ENCODE results near the gene PARVA. TPM values are rescaled to one million over a fixed set of nuclear protein-coding genes. Genes with fewer than 3 reads are reported as not detected.

Gene PARVA
- total and polyA plus RNA-seq, 8 donors: 70.2 to 108 (median 94.2) TPM

- intact Hi-C loops (cut with DNase I): no loop called here
- peaks cover 0 to 9% of the 10 kb centered on the region in 2 donors for H3K9me3 ChIP-seq
- H3K4me3 ChIP-seq: no peak overlapping the region
- no peak for DNase-seq
- H3K27me3 ChIP-seq: no peaks in the 10 kb centered on the region
- no peaks in the 10 kb centered on the region for H3K4me1 ChIP-seq
- no peaks in the 10 kb centered on the region for H3K36me3 ChIP-seq
- no peak for ATAC-seq
- H3K27ac ChIP-seq: no peak overlapping the region
- TF ChIP-seq CTCF (IDR thresholded peaks at IDR 0.05): no peak
Observed at GRCh38 chr11:12459865-12460444, 82.6 kb downstream of the PARVA start.

- Histone ChIP-seq H3K36me3 (no peaks in the 10 kb centered on the region), H3K27ac (no peak overlapping the region), H3K4me1 (no peaks in the 10 kb centered on the region), H3K4me3 (no peak overlapping the region), H3K9me3 (peaks cover 0 to 9% of the 10 kb centered on the region in 2 donors), H3K27me3 (no peaks in the 10 kb centered on the region)
- intact Hi-C loops (cut with DNase I): no loop called here
- no peak for TF ChIP-seq CTCF (IDR thresholded peaks at IDR 0.05)
- no peak for ATAC-seq
- no peak for DNase-seq
Observed at GRCh38 chr11:12460466-12460865, 83.1 kb downstream of the PARVA start.

GRCh38 chr11:12461516-12461915 lies 84.1 kb downstream of the PARVA start:
- no peak overlapping the region for H3K4me3 ChIP-seq
- H3K36me3 ChIP-seq: no peaks in the 10 kb centered on the region
- no peak for DNase-seq
- no peaks in the 10 kb centered on the region for H3K27me3 ChIP-seq
- intact Hi-C loops (cut with DNase I): no loop called here
- H3K27ac ChIP-seq: no peak overlapping the region
- peaks cover 0 to 9% of the 10 kb centered on the region in 2 donors for H3K9me3 ChIP-seq
- no peaks in the 10 kb centered on the region for H3K4me1 ChIP-seq
- ATAC-seq: no peak
- no peak for TF ChIP-seq CTCF (IDR thresholded peaks at IDR 0.05)

GRCh38 chr11:12464303-12464702 lies 86.9 kb downstream of the PARVA start:
- intact Hi-C loops (cut with DNase I): no loop called here
- DNase-seq (no peak), ATAC-seq (no peak)
- Histone ChIP-seq H3K36me3 (no peaks in the 10 kb centered on the region), H3K9me3 (peaks cover 0 to 9% of the 10 kb centered on the region in 2 donors), H3K4me3 (no peak overlapping the region), H3K27ac (no peak overlapping the region), H3K27me3 (no peaks in the 10 kb centered on the region), H3K4me1 (no peaks in the 10 kb centered on the region)
- no peak for TF ChIP-seq CTCF (IDR thresholded peaks at IDR 0.05)

DNA sequence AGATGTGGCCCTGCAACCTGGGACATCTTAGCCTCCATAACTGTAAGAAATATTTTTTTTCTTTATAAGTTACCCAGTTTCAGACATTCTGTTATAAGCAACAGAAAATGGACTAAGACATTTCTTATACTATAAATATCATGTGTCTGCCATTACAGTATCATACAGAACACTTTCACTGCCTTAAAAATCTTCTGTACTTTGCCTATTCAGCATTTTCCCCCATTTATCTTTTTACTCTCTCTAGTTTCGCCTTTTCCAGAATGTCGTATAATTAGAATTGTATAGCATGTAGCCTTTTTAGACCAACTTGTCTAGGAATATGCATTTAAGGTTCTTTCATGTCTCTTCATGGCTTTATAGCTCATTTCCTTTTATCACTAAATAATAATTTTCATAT lies 88.0 kb downstream of the PARVA start:
- peaks cover 0 to 4% of the 10 kb centered on the region in 2 donors for H3K4me1 ChIP-seq
- intact Hi-C loops (cut with DNase I): no loop called here
- H3K36me3 ChIP-seq: no peaks in the 10 kb centered on the region
- no peaks in the 10 kb centered on the region for H3K27me3 ChIP-seq
- DNase-seq (no peak), ATAC-seq (no peak)
- H3K9me3 ChIP-seq: peaks cover 0 to 9% of the 10 kb centered on the region in 2 donors
- TF ChIP-seq CTCF (IDR thresholded peaks at IDR 0.05): no peak
- no peak overlapping the region for H3K27ac ChIP-seq
- H3K4me3 ChIP-seq: no peak overlapping the region
